ENCODE data around the gene CHRNB4.
A peak's percentile ranks its signal among the peaks of the same experiment; 100 is the strongest.
"Not testable (repeated sequence)": the region's sequence is repeated elsewhere in the genome, so short reads cannot be mapped to it uniquely, and the experiment has no call there.

CHRNB4 gene, protein sequence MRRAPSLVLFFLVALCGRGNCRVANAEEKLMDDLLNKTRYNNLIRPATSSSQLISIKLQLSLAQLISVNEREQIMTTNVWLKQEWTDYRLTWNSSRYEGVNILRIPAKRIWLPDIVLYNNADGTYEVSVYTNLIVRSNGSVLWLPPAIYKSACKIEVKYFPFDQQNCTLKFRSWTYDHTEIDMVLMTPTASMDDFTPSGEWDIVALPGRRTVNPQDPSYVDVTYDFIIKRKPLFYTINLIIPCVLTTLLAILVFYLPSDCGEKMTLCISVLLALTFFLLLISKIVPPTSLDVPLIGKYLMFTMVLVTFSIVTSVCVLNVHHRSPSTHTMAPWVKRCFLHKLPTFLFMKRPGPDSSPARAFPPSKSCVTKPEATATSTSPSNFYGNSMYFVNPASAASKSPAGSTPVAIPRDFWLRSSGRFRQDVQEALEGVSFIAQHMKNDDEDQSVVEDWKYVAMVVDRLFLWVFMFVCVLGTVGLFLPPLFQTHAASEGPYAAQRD

DNA sequence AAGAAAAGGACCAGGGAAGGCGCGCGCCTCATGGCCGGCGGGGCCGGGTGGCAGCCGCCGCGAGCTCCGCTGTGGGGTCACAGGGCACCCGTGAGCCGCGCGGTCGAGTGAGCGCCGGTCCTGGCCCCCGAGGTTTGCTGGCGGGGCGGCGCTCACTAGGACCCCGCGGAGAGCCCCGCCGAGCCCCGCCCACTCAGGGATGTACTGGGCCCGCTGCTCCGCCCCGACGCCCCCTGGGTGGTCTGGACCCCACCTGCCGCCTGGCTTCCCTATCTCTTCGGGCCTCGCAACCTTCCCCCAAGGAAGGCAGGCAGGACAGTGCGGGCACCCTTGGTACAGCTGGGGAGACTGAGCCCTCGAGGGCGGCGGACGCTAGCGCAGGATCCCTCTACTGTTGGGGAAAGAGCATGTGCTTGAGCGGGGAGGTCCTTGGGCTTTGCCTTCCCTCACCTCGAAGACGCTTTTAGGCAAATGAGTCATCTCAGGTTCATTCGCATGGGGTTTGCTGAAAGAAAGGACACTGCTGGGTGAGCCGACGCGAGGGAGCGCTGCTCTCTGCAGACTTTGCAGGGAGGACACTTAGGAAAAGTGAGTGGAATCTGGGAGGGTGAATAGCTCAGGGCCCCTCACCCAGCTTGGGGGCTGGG, at the start of gene CHRNB4:
CHRNB4 (minus strand) TSS at position 109 of the 647 bp plus-strand sequence; CDS start at position 32, 77 bp downstream.
- peak within 1 kb of the TSS; percentile 56 for H3K4me3 Mint-ChIP-seq
- DNase-seq (ENCODE audit: low spot score): no peak
- no peaks in the 10 kb centered on the region for H3K9me3 Mint-ChIP-seq
- no peaks in the 10 kb centered on the region for H3K36me3 Mint-ChIP-seq (ENCODE audit: low read depth)
- H3K27ac Mint-ChIP-seq: no peak within 1 kb of the TSS
- H3K27me3 Mint-ChIP-seq (ENCODE audit: low read depth): peaks cover 23% of the 10 kb centered on the region
- peaks cover 10% of the 10 kb centered on the region for H3K4me1 Mint-ChIP-seq (ENCODE audit: low read depth)

DNA sequence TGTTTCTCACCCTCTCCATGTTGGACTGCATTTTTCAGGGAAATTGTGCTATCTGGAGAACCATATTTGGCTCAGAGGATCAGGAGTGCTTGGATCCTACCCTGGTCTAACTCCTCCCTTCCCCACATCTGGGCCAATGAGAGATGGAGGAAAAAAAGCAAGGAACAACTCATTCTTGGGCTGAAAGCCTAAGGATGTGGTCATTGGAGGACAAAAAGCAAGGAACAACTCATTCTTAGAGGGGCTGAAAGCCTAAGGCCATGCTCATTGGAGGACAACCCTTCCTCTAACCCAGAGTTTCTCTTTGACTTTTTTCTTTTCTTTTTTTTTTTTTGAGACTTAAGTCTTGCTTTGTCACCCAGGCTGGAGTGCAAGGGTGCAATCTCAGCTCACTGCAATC, 48.6 kb upstream of the CHRNB4 start:
- Mint-ChIP-seq H3K4me3 (no peak overlapping the region), H3K27ac (no peak overlapping the region), H3K36me3 (ENCODE audit: low read depth) (no peaks in the 10 kb centered on the region), H3K27me3 (ENCODE audit: low read depth) (peaks cover 22% of the 10 kb centered on the region), H3K9me3 (no peaks in the 10 kb centered on the region), H3K4me1 (ENCODE audit: low read depth) (no peaks in the 10 kb centered on the region)
- DNase-seq (ENCODE audit: low spot score): no peak

DNA sequence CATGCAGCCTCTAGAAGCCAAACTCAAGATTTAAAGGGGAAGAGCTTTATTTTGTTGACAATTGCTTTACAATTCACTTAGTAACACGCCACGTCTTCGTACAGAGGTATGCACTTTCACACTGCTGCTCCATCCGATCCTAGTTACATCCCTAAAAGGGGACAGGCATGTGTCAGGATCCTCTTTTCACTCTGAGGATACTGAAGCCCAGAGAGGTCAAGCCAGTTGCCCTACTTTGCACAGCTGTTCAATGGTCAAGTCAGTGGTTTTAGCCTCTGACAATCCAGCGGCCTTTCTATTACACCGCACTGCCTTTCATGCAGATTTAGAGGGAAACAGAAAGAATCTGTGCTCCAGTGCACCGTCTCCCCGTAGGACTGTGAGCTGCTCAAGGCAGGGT, 44.9 kb upstream of the CHRNB4 start:
- Mint-ChIP-seq H3K27ac (no peak overlapping the region), H3K9me3 (no peaks in the 10 kb centered on the region), H3K4me3 (no peak overlapping the region), H3K36me3 (ENCODE audit: low read depth) (no peaks in the 10 kb centered on the region), H3K27me3 (ENCODE audit: low read depth) (peaks cover 21% of the 10 kb centered on the region), H3K4me1 (ENCODE audit: low read depth) (no peaks in the 10 kb centered on the region)
- no peak for DNase-seq (ENCODE audit: low spot score)

DNA sequence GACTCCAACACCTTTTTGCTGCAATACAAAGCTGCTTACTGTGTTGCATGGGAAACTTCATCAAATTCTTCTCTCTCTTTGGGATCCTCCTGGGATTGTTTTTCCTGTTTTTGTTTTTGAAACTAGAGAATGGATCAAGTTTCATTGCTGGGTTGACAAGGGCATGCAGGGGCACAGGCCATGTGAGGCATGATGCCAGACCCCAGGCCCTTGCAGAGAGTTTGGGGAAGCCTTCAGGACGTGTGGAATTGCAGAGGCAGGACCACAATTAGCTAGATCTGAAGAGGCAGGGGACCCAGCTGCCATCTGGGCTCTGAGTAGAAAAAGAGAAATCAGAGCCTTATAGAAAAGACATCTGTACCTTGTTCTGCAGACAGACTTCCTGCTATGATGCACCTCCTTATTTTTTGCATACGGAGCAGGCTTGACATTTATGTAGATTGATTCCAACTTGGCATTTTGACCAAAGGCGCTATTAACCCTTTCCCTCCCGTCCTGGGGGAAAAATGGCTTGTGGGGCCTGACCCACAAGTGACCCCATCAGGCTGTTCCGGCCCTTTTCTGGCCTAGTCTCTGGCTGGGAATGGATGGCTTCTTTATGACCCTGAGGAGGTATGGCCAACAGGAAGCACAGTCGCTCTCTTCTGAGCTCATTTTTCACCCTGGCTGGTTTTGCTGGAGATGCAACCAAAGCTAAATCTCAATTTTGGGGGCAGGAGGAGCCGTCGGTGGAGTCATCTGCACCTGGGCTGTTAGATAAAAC, 44.3 kb upstream of the CHRNB4 start:
- Mint-ChIP-seq H3K27me3 (ENCODE audit: low read depth) (peaks cover 21% of the 10 kb centered on the region), H3K36me3 (ENCODE audit: low read depth) (no peaks in the 10 kb centered on the region), H3K4me1 (ENCODE audit: low read depth) (no peaks in the 10 kb centered on the region), H3K27ac (no peak overlapping the region), H3K9me3 (no peaks in the 10 kb centered on the region), H3K4me3 (no peak overlapping the region)
- no peak for DNase-seq (ENCODE audit: low spot score)

DNA sequence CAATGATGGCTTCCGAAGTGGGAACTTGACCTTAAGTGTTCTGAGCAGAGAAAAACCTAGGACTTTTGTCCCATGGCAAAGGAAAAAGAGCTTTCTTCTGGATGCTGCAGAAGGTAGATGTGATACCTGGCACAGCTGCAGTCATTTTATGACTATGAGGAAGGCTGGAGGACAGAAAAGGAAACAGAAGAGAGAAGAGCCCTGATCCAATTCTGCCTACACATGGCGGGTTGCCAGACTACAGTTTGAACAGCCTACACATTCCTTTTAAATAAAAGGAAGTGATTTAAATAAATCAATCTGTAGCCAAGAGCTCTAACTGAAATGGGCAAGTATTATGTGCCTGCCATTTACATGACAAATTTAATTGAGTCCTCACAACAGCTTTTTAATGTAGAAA, 43.6 kb upstream of the CHRNB4 start:
- H3K9me3 Mint-ChIP-seq: no peaks in the 10 kb centered on the region

DNA sequence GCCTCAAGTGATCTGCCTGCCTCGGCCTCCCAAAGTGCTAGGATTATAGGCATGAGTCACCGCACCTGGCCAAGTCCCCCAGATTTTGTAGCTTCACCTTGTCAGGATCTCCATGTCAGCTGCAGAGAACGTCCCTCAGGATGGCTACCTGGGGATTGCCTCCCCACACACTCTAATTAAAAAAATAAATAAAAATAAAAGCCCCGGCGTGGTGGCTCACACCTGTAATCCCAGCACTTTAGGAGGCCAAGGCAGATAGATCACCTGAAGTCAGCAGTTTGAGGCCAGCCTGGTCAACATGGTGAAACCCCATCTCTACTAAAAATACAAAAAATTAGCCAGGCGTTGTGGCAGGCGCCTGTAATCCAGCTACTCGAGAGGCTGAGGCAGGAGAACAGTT, 42.6 kb upstream of the CHRNB4 start:
- H3K27me3 Mint-ChIP-seq (ENCODE audit: low read depth): peaks cover 21% of the 10 kb centered on the region
- not testable (repeated sequence) for H3K9me3 Mint-ChIP-seq; DNase-seq (ENCODE audit: low spot score); H3K36me3 Mint-ChIP-seq (ENCODE audit: low read depth); H3K4me3 Mint-ChIP-seq; H3K27ac Mint-ChIP-seq; H3K4me1 Mint-ChIP-seq (ENCODE audit: low read depth)

More for the DNA sequence above, 43.6 kb upstream of the CHRNB4 start:
- H3K36me3 Mint-ChIP-seq (ENCODE audit: low read depth): no peaks in the 10 kb centered on the region
- DNase-seq (ENCODE audit: low spot score): no peak
- H3K4me1 Mint-ChIP-seq (ENCODE audit: low read depth): no peaks in the 10 kb centered on the region
- H3K27ac Mint-ChIP-seq: no peak overlapping the region
- peaks cover 21% of the 10 kb centered on the region for H3K27me3 Mint-ChIP-seq (ENCODE audit: low read depth)
- no peak overlapping the region for H3K4me3 Mint-ChIP-seq

DNA sequence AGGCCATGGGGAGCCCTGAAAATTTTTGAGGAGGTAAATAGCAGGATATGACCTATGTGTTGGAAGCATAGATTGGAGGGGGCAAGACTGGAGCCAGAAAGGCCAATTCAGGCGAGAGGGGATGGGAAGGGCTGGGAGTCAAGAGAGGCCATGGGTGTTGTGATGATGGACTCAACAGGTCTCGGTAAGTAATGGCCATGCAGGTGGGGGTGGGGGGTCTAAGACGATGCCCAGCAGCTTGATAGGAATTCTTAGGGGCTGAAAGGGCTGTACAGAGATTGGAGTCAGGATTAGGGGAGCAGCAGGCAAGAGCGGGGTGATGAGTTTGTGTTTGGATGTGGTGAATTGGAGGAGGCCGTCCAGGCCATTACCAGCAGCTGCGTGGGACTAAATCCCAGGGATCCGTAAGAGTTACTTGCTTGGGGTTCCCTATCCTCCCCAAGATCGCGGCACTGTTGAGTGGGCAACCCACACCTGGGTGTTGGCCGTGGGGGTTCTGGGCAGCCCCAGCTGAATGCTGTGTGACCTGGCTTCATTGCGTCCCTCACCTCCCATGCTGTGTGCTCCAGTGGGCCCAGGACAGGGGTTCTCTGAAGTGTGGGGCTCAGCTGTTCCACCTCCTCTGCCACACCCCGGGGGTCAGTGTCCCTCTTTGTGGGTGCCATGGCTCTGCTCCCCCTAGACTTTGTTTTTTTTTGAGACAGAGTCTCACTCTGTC, 41.8 kb upstream of the CHRNB4 start:
- no peak overlapping the region for H3K27ac Mint-ChIP-seq
- no peak overlapping the region for H3K4me3 Mint-ChIP-seq
- no peaks in the 10 kb centered on the region for H3K9me3 Mint-ChIP-seq
- no peaks in the 10 kb centered on the region for H3K4me1 Mint-ChIP-seq (ENCODE audit: low read depth)
- H3K27me3 Mint-ChIP-seq (ENCODE audit: low read depth): peaks cover 21% of the 10 kb centered on the region
- no peak for DNase-seq (ENCODE audit: low spot score)
- no peaks in the 10 kb centered on the region for H3K36me3 Mint-ChIP-seq (ENCODE audit: low read depth)

DNA sequence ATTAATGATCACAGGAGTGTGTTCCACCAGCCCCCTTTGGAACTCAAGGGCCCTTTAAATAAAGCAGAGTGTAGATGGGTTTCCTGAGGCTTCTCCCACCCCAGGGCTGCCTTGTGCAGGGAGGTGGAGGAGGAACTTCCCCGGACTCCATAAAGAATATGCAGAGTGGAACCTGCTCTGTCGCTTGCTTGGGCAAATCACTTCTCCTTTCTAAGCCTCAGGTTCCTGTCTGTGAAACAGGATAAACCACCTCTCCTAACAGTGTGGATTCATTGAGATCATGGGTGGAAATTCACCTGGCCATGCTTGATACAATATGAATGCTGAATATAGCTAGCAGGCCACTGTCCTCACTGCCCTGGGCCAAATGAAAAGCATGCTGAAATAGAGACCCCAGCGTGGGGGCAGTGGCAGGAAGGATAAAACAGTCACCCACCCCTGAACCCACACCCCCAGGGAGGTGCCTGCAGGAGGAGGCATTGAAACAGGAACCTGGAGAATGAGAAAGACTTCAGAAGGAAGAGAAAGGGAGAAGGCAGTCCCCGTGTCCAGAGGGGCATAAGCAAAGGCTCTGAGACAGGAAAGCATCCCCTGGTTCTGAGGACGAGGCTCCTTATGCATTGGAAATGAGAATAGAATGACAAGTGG, 41.1 kb upstream of the CHRNB4 start:
- Mint-ChIP-seq H3K27ac (no peak overlapping the region), H3K4me1 (ENCODE audit: low read depth) (no peaks in the 10 kb centered on the region), H3K9me3 (no peaks in the 10 kb centered on the region), H3K4me3 (no peak overlapping the region), H3K27me3 (ENCODE audit: low read depth) (peaks cover 16% of the 10 kb centered on the region), H3K36me3 (ENCODE audit: low read depth) (no peaks in the 10 kb centered on the region)
- DNase-seq (ENCODE audit: low spot score): no peak

DNA sequence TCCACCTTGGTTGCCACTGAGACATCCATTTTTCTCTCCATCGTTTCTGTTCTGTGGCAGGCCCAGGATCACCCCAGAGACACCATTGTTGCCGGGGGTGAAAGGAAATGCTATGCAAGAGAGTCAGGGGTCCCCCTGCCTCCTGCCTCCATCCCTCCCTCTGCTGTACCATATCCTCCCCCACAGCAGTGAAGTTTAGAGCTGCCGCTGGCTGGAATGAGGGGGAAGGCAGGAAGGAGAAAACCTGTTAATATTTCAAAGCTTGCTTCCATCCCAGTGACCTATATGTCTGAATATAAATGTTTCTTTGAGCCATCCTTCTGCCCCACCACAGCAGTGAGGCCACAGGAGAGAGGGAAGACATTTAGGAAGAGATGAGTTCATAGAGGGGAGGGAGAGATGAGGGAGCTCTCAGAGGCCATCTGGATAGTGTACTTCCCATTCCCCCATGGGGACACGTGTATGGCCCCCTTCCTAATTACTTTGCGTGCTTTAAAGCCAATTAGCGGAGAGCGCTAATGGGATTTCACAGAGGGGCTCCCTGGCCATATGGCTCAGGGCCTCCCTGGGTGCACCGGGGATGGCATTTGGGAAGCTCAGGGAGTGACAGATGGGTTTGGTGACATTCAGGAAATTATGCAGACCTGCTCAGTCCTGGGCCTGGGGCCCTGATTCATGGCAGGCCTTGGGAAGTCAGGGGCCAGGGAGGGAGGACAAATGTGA, 40.4 kb upstream of the CHRNB4 start:
- Mint-ChIP-seq H3K36me3 (ENCODE audit: low read depth) (no peaks in the 10 kb centered on the region), H3K27ac (no peak overlapping the region), H3K4me1 (ENCODE audit: low read depth) (no peaks in the 10 kb centered on the region), H3K27me3 (ENCODE audit: low read depth) (peaks cover 10% of the 10 kb centered on the region), H3K9me3 (no peaks in the 10 kb centered on the region), H3K4me3 (no peak overlapping the region)
- no peak for DNase-seq (ENCODE audit: low spot score)

DNA sequence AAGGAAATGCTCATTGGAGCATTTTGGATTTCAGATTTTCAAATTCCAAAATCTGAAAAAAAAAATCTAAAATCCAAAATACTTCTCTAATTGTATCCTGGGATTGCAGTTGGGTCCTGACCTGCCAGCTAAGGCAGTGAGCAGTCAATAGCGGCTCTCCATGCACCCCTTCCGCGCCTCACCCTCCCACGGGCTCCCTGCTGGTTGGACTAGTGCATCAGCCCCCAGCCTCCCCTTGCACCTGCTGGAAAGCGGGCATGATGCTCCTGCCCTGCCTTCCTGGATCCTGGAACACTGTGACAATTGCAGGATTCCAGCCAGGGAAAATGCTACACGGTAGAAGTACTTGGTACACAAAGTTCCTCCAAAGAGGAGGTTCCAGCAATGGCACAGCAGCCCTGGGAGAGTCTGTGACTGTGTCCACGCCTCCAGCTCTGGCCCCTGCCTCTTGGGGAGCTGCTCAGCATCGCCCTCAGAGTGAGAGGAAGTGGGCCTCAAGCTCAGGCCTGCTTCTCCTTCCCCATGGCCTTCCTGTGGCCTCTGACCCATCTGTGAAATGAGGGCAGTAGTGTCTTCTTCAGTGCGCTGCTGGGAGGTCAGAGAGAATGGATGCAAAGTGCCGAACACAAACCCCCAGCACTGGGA, 39.5 kb upstream of the CHRNB4 start:
- H3K27me3 Mint-ChIP-seq (ENCODE audit: low read depth): peaks cover 5% of the 10 kb centered on the region
- H3K36me3 Mint-ChIP-seq (ENCODE audit: low read depth): no peaks in the 10 kb centered on the region
- no peaks in the 10 kb centered on the region for H3K9me3 Mint-ChIP-seq
- no peaks in the 10 kb centered on the region for H3K4me1 Mint-ChIP-seq (ENCODE audit: low read depth)
- DNase-seq (ENCODE audit: low spot score): no peak
- no peak overlapping the region for H3K27ac Mint-ChIP-seq
- H3K4me3 Mint-ChIP-seq: no peak overlapping the region

DNA sequence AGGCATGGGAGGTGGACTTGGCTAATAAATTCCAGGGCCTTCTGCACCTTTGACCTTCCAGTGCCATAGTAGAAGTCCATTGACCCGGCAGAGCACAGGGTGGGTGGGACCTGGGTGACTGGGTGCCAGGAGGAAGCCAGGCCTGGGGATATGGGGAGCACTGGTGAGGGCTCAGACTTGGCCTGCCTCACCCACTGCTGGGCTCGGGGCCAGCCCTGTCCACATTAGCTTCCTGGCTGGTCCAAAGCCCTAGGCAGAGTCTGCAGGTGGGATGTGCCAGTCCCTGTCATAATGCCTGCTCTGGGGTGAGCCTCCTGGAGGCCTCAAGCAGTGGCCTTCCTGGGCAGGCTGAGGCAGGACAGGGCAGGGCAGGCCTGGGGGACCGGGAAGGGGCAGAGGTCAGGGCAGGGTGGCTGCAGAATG, 38.1 kb upstream of the CHRNB4 start:
- no peak for DNase-seq (ENCODE audit: low spot score)
- no peaks in the 10 kb centered on the region for H3K4me1 Mint-ChIP-seq (ENCODE audit: low read depth)
- no peaks in the 10 kb centered on the region for H3K36me3 Mint-ChIP-seq (ENCODE audit: low read depth)
- H3K27ac Mint-ChIP-seq: no peak overlapping the region
- no peak overlapping the region for H3K4me3 Mint-ChIP-seq
- no peaks in the 10 kb centered on the region for H3K9me3 Mint-ChIP-seq
- no peaks in the 10 kb centered on the region for H3K27me3 Mint-ChIP-seq (ENCODE audit: low read depth)

DNA sequence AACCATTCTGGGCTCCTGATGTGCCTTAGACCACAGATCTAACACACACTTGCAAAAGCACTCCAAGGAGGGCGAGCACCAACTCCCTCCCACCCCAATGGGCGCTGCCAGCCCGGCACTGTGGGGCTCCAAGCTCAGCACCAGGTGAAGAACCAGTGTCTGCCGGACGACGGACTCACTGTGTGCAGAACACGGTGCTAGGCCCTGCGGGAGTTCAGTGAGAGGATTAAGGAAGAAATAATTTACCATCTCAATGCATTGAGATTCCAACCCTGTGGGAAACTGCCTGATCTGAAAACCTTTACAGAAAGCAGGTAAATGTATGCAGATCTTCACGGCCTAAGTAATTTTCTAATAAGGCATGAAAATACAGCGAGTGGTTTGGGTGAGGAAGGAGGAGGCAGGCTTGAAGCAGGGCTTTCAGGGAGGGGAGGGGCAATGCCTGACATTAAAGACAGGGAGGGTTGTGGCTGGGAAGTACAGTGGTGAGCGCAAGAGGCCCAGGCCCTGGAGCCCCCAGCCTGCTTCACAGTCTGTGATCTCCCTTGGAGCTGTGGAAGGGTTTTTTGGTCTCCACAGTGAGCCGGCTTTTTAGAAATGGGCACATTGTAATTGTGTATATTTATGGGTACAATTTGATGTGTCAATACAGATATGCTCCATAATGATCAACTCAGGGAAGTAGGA, 35.6 kb upstream of the CHRNB4 start:
- no peaks in the 10 kb centered on the region for H3K9me3 Mint-ChIP-seq
- DNase-seq (ENCODE audit: low spot score): no peak
- H3K4me1 Mint-ChIP-seq (ENCODE audit: low read depth): no peaks in the 10 kb centered on the region
- no peak overlapping the region for H3K4me3 Mint-ChIP-seq
- H3K27ac Mint-ChIP-seq: no peak overlapping the region
- no peaks in the 10 kb centered on the region for H3K36me3 Mint-ChIP-seq (ENCODE audit: low read depth)
- H3K27me3 Mint-ChIP-seq (ENCODE audit: low read depth): no peaks in the 10 kb centered on the region

Data from T-helper 2 cell treated with Interferon-gamma antibody and Interleukin-4, amounts not matched to agents 5 μg/mL and 100 μg/mL, for 36 hours (primary cell).